Activated CD4-positive, alpha-beta T cell treated with anti-CD3 and anti-CD28 coated beads, Interleukin-2, amount 50 U/mL, for 48 hours (primary cell): ENCODE data around the gene KCNC1.

Source experiments
- DNase-seq, 2 experiments: peaks; one replicate each; pipeline ENCODE4 v3.0.0-alpha.2; 2020

The KCNC1 gene

GRCh38 chr11:17734418-17734911 lies at the start of gene KCNC1:
KCNC1 (plus strand) TSS chr11:17734781; CDS start chr11:17736003, 1,222 bp downstream.
- DNase-seq: no peak

- DNase-seq: no peak
These were observed 48.2 kb upstream of the KCNC1 start for GRCh38 chr11:17686231-17686980.

DNA sequence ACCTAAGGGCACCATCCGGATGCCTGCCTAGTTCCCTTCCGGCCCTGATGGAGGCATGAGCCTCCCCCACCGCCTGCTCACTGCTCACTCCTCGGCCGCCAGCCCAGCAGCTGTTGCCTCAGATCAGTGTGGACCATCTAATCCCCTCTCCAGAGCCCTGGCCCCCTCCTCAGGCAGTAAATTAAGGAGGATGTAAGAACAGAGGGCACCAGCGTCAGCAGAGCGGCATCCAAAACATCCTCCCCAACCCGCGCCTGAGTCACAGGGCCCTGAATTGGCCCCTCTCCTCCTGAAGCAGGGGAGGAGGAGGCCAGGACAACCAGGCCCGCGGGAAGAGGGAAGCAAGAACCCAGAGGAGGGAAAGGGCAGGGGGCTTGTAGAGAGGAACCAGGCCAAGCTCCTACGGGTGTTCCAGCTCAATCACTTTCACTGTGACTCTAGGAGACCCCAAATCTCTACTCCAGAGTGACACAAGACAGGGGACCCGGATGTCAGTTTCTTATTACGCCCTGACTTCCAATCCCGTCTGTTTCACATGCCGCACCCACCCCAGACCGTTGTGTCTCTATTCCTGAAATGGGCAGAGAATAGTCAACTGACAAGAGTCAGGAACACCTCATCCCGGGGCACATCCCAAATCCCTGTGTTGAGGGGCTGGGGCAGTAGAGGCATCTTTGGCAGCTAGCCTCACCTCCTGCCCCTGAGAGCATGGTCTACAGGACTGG lies 46.5 kb upstream of the KCNC1 start:
- DNase-seq: no peak

GRCh38 chr11:17691550-17691949 lies 43.0 kb upstream of the KCNC1 start:
- DNase-seq: no peak

- DNase-seq: no peak
These were observed 42.6 kb upstream of the KCNC1 start for GRCh38 chr11:17691976-17692375.

DNA sequence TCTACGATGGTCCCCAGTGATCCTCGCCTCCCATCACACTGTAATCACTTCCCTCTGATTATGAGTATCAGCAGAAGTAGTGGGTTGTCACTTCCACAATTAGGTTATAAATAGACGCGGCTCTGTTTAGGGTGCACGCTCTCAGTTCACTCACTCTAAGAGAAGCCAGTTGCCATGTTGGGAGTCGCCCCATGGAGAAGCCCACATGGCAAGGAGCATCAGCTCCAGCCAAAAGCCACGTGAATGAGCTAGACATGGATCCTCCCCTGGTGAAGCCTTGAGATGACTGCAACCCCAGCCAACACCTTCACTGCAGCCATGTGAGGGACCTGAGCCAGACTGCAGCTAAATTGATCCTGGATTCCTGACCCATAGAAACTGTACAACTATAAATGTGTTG lies 41.6 kb upstream of the KCNC1 start:
- DNase-seq: no peak

- no peak for DNase-seq
These were observed 41.0 kb upstream of the KCNC1 start for GRCh38 chr11:17693531-17693930.

- no peak for DNase-seq
These were observed 40.0 kb upstream of the KCNC1 start for GRCh38 chr11:17694494-17695110.

DNA sequence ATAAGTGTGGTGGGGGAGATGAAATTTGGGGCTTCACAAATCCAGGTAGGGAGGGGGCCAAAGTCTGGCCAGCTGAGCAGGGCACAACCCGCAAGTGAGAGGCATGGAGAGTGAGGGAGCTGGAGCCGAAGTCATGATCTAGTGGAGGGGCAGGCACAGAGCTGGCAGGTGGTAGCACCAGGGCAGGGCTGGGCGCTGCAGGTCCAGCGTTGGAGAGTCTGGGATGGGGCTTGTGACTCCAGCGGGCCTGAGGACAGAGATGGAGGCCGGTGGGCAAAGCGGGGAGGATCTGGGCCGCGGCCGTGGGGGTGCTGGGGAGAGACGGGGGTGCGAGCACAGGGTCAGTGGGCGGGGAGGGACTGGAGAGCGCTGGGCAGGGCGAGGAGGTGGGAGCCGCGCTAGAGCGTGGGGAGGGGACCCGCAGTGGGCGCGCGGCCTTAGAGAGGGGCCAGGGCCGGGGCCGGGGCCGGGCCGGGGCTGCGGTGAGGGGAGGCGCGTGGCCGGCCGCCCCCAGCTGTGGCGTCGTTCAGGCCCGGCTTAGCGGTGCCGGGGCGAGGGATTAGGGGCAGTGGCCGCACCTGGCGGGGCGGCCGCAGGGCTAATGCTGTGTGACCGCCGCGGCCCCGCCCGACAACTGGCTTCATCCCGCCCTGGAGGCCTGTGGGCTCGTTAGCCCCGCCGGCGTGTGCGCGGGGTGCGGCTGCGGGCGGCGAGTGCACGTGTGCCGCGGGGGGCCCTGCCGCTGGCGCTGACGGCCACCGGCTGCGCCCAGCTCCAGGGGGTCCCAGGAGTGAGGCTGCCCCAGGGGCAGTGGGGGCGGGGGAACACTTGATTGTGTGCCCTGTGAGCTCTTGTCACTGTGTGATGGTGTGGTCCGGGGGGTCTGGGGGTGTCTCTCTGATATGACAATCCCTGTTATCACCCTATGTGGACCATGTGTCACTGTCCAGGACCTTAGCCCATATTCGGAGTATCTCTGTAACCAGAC lies 38.8 kb upstream of the KCNC1 start:
- no peak for DNase-seq

DNA sequence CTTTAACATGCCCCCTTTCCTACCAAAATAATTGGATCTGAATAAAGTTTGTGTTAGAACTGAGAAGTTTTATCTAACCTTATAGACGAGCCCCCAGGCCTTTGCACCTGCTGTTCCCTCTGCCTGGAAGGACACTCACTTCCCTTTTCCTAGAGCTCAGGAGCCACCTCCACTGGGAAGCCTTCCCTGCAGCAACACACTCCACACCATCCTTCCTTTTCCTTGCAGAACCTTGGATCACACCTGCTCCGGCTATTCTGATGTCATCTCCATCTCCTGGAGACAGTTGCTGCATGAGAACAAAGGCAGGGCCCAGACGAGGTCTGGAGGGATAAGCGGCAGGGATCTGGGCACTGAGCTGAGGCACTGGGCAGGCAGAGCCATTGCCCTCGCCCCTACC lies 37.8 kb upstream of the KCNC1 start:
- DNase-seq: no peak

DNA sequence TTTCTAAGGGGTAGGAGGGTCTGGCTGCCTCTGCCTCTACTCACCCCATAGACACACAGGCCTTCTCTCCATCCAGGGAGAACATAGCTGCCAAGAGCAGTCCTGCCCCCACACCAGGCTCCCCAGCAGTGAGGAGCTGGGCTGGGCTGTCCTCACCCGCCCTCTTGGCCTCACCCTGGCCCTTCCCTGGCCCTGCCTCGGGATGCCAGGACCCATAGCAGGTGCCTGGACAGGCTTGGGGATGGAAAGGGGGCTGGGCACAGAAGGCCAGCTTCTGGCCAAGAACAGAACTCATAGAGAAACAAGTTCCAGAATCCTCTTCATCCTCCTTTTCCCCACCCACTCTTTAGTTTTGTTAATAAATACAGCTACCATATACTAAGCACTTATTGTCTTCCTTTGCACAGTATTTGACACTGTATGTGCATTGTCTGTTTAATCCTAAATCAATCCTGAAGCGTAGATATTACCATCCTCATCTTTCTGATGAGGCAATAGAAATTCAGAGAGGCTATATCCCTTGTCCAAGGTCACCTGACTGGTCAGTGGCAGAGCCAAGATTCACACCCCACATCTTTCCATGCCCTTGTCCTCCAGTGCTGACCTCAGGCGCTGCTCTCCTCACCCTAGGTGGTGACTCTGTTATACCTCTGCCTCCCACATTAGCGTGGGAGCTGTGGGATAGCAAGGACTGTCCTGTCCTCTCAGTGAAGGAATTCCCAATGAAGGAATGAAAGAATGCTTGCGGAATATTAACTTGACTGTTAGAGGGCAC lies 37.2 kb upstream of the KCNC1 start:
- no peak for DNase-seq

DNA sequence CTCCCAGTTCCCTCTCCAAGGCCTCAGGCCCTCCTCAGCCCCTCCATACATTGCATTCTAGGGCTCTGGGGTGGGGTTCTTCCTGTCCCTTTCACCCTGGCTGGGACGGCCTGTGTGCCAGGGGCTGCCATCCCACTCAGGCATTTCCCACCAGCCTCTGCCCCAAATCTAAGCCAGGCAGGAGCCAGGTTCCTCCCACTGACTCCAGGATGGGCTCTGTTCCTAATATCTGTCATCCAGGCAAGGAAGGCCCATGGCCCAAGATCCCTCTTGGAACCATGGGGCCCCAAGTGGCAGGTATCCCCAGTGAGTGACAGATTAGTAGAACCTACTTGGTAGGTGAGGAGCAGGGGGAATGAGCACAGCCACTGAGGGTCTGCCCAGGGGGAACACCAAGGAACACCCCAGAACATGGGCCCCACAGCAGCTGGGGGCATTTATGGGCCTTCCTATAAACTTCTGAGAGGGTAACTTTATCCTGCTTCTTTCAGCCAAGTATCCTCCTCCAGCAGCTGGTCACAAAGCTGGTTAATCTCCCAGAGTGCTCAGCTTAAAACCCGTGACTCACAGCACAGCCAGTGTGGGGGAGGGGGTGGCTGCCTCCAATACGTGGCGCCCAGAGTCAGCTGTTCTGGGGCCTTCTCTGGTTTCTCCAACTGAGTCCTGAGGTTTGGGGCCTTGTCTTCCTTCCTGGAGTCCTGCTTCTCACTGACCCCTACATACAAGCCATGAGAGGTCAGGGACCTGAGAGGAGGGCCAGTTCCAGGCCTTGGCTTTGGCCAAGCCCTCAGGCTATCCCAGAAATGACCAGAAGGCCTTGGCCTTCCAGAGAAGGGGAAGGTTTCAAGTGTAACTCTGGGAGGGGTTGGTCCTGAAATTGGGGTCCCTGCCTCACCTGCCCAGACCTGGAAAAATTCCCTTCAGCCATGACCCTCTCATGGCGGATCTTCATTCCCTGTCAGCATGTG lies 35.1 kb upstream of the KCNC1 start:
- DNase-seq: no peak

- no peak for DNase-seq
These were observed 33.6 kb upstream of the KCNC1 start for GRCh38 chr11:17700991-17701390.

GRCh38 chr11:17702876-17703275 lies 31.7 kb upstream of the KCNC1 start:
- no peak for DNase-seq

- DNase-seq: no peak
These were observed 30.6 kb upstream of the KCNC1 start for GRCh38 chr11:17703951-17704350.

DNA sequence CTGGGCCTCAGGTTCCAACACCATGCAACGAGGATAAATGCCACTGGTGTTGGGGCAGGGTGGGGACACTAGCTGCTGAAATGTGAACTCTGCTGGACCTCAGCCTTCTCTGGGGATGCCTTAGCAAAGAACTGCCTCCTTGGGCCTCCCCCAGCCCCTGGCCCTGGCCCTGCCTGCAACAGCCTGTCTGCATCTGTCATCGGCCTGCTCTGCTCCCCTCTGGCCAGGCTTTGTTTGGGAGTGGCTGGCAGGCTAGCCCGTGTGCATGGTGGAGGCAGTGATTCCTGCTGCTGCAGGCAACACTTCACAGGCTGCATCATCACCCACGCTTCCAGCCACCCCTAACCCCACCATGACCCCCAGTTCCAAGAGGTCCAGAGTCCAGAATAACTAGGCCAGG lies 26.8 kb upstream of the KCNC1 start:
- no peak for DNase-seq

GRCh38 chr11:17711836-17712235 lies 22.7 kb upstream of the KCNC1 start:
- no peak for DNase-seq

DNA sequence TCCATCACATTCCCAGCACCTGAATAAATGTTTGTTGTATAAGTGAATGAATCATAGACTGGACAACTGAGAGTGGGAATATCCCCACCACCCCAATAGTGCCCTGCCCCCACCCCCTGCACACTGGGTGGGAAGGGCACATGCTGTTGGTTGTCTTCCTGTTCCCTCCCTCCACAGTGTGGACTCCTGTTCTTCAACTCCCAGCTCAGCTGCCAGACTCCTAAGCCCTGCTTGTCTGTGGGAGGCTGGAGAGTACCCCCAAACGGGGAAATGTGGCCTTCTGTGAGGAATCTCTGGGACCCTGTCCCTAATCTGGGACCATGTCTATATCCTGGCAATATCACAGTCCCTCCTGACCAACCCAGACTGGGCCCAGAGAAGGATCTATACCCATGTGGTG lies 20.7 kb upstream of the KCNC1 start:
- DNase-seq: no peak

- DNase-seq: no peak
These were observed 20.2 kb upstream of the KCNC1 start for GRCh38 chr11:17714356-17714854.

DNA sequence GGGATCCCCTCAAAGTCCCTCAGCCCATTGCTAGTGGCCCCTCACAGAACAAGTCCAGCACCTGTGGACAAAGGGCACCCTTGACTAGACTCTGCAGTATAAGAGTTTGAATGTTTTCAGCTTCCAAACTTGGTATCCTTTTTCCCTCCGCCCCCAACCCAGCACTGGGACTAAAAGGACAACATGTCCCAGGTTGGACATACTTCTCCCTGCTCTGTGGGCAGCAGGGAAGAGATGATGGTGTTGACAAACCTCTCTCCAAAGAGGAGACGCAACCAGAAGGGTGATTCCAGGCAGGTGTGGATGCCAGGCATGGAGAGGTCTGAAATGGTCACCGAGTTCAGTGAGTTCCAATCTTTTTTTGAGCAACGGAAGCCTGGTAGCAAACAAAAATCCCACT lies 19.7 kb upstream of the KCNC1 start:
- DNase-seq: no peak
